HFF-Myc (cell line): ENCODE measurements around the gene PSMD7.
"Not testable (repeated sequence)": the region's sequence is repeated elsewhere in the genome, so short reads cannot be mapped to it uniquely, and the experiment has no call there.

Experiments used
- DNase-seq: peaks from one replicate; pipeline ENCODE4 v3.0.0-alpha.2; 2011; ENCODE audit warnings: low read depth; ENCODE audit errors: extremely low read depth
- H3K4me3 ChIP-seq: replicated peaks from 2 replicates; pipeline ENCODE4 v1.5.1; 2011; ENCODE audit warnings: low read depth, mild to moderate bottlenecking, control low read depth, low read length
- CTCF ChIP-seq: IDR thresholded peaks from 2 replicates; pipeline ENCODE4 v1.5.1; 2012; ENCODE audit warnings: mild to moderate bottlenecking, low read depth, low read length, control low read depth; ENCODE audit errors: missing control alignments

The PSMD7 gene

GRCh38 chr16:74315059-74315458, 18.4 kb downstream of the PSMD7 start:
- DNase-seq, result no peak
- TF ChIP-seq CTCF, result no peak
- no peak overlapping the region for H3K4me3 ChIP-seq

GRCh38 chr16:74320707-74321106, 24.1 kb downstream of the PSMD7 start:
- H3K4me3 ChIP-seq, result no peak overlapping the region
- DNase-seq, result no peak
- TF ChIP-seq CTCF, result no peak

- H3K4me3 ChIP-seq, result no peak overlapping the region
- DNase-seq, result no peak
- no peak for TF ChIP-seq CTCF
These were observed 24.7 kb downstream of the PSMD7 start for GRCh38 chr16:74321356-74321755.

GRCh38 chr16:74322301-74322710, 25.7 kb downstream of the PSMD7 start:
- no peak for DNase-seq
- H3K4me3 ChIP-seq, result no peak overlapping the region
- TF ChIP-seq CTCF, result no peak

GRCh38 chr16:74324777-74325176, 28.2 kb downstream of the PSMD7 start:
- not testable (repeated sequence) for H3K4me3 ChIP-seq, DNase-seq

GRCh38 chr16:74325641-74326040, 29.0 kb downstream of the PSMD7 start:
- no peak for DNase-seq

GRCh38 chr16:74328346-74328745, 31.7 kb downstream of the PSMD7 start:
- not testable (repeated sequence) for DNase-seq, H3K4me3 ChIP-seq

More at GRCh38 chr16:74325641-74326040, 29.0 kb downstream of the PSMD7 start:
- no peak overlapping the region for H3K4me3 ChIP-seq
- no peak for TF ChIP-seq CTCF

GRCh38 chr16:74332469-74332868, 35.9 kb downstream of the PSMD7 start:
- not testable (repeated sequence) for DNase-seq, H3K4me3 ChIP-seq

GRCh38 chr16:74337506-74337905, 40.9 kb downstream of the PSMD7 start:
- not testable (repeated sequence) for DNase-seq, H3K4me3 ChIP-seq

- not testable (repeated sequence) for H3K4me3 ChIP-seq, DNase-seq
These were observed 42.6 kb downstream of the PSMD7 start for GRCh38 chr16:74339226-74339625.

- DNase-seq, H3K4me3 ChIP-seq: not testable (repeated sequence)
These were observed 56.4 kb downstream of the PSMD7 start for GRCh38 chr16:74353038-74353437.
